C4-2B (cell line): ENCODE measurements around the gene SUGP2.

Experiments
- H3K27ac ChIP-seq: fragments of 450-650 bp; 2 replicates; pipeline ENCODE4 v1.5.1; 2017
- CTCF ChIP-seq: fragments of 450-650 bp; conservative IDR thresholded peaks from 2 replicates; pipeline ENCODE4 v1.5.1; 2017; ENCODE audit warnings: mild to moderate bottlenecking
- ZFX ChIP-seq: fragments of 450-650 bp; IDR thresholded peaks from 2 replicates; pipeline ENCODE4 v1.6.1; 2017

SUGP2 gene

GRCh38 chr19:19057317-19057716 is 24.0 kb upstream of the SUGP2 start:
- TF ChIP-seq ZFX (no peak), CTCF (no peak)
- no peak overlapping the region for H3K27ac ChIP-seq

- no peak overlapping the region for H3K27ac ChIP-seq
- no peak for TF ChIP-seq ZFX
- no peak for TF ChIP-seq CTCF
Measured at GRCh38 chr19:19056636-19057275, 23.4 kb upstream of the SUGP2 start.

- H3K27ac ChIP-seq, result no peak overlapping the region
- TF ChIP-seq ZFX, result no peak
Measured at GRCh38 chr19:19055701-19056100, 22.4 kb upstream of the SUGP2 start.

- no peak overlapping the region for H3K27ac ChIP-seq
- TF ChIP-seq CTCF (no peak), ZFX (no peak)
Measured at GRCh38 chr19:19054939-19055440, 21.7 kb upstream of the SUGP2 start.

- TF ChIP-seq CTCF (no peak), ZFX (no peak)
- H3K27ac ChIP-seq, result no peak overlapping the region
Measured at GRCh38 chr19:19054315-19054938, 21.1 kb upstream of the SUGP2 start.

- no peak overlapping the region for H3K27ac ChIP-seq
- peak; percentile 88 for TF ChIP-seq CTCF
- no peak for TF ChIP-seq ZFX
Measured at GRCh38 chr19:19053508-19054314, 20.4 kb upstream of the SUGP2 start.

GRCh38 chr19:19052921-19053320 is 19.6 kb upstream of the SUGP2 start:
- TF ChIP-seq ZFX, result no peak
- no peak for TF ChIP-seq CTCF
- H3K27ac ChIP-seq, result no peak overlapping the region
